HCT116 (cell line): ENCODE results near the gene RASL10B. TPM values are rescaled to one million over a fixed set of nuclear protein-coding genes. Genes with fewer than 3 reads are reported as not detected.

Source experiments
- ATAC-seq: fragments of 200-7000 bp; cut with Tn5 transposase; 2 replicates; pipeline ENCODE4 v1.9.1; 2020; ENCODE audit warnings: mild to moderate bottlenecking, moderate library complexity
- BruUV-seq: library from RNA; stranded (reverse); fragments of 400-500 nt; replicated peaks from 2 replicates; lab custom pipeline; 2021; lab: Mats Ljungman, UMichigan
- CTCF ChIA-PET: fragments of 300-600 bp; sonication (Branson Sonifier 250); formaldehyde crosslinking; loops from one replicate; lab custom pipeline; 2021; ENCODE audit warnings: antibody characterized with exemption; lab: Charles Lee
- POLR2A ChIA-PET: fragments of 300-600, 350-600 bp; sonication (Branson Sonifier 250); formaldehyde crosslinking; loops from one replicate; lab custom pipeline; 2021; ENCODE audit warnings: antibody characterized with exemption; lab: Charles Lee
- RAD21 ChIA-PET, 2 experiments: fragments of 300-600 bp; sonication (Branson Sonifier 250); formaldehyde crosslinking; loops; one replicate each; lab custom pipeline; 2023; ENCODE audit warnings: low total read pairs in 2 of 2; ENCODE audit not compliant: uncharacterized antibody in 2 of 2, unreplicated experiment in 2 of 2, low non-redundant PET in 1 of 2; lab: Charles Lee
- DNase-seq: peaks from one replicate; pipeline ENCODE4 v3.0.0-alpha.2; 2010; ENCODE audit warnings: low read depth, low spot score
- H2AFZ ChIP-seq: fragments of 200-600 bp; shearing (Covaris generic), sonication (generic); 2 replicates; pipeline ENCODE4 v1.6.1; 2017; ENCODE audit warnings: low read depth, mixed run types, mixed read lengths, antibody characterized with exemption, low read length; ENCODE audit not compliant: poor library complexity, severe bottlenecking
- H3K27ac ChIP-seq: 2 replicates; pipeline ENCODE4 v1.5.1; 2012; ENCODE audit warnings: low read depth, low read length
- H3K27me3 ChIP-seq: fragments of 200-600 bp; sonication (generic); 2 replicates; pipeline ENCODE4 v1.6.1; 2016; ENCODE audit warnings: mixed run types, low read length, mixed read lengths; ENCODE audit not compliant: insufficient read depth
- H3K36me3 ChIP-seq, 2 experiments: fragments of 200-500 bp in 1 of 2; fragments of 200-600 bp in 1 of 2; sonication (Bioruptor generic) in 1 of 2; sonication (generic) in 1 of 2; 2 replicates each; pipeline versions ENCODE4 v1.5.1 to v1.6.1; 2014 to 2016; ENCODE audit warnings: low read length in 2 of 2, inconsistent platforms in 1 of 2, mixed read lengths in 1 of 2, mixed run types in 1 of 2; ENCODE audit not compliant: insufficient read depth in 2 of 2, control insufficient read depth in 1 of 2
- H3K4me1 ChIP-seq, 2 experiments: fragments of 200-600 bp in 1 of 2; sonication (generic) in 1 of 2; 2 replicates each; pipeline versions ENCODE4 v1.5.1 to v1.6.1; 2012 to 2017; ENCODE audit warnings: low read length in 2 of 2, inconsistent platforms in 1 of 2, mild to moderate bottlenecking in 1 of 2, mixed read lengths in 1 of 2, mixed run types in 1 of 2, moderate library complexity in 1 of 2; ENCODE audit not compliant: insufficient read depth in 2 of 2, control insufficient read depth in 1 of 2
- H3K4me2 ChIP-seq: fragments of 200-600 bp; sonication (generic); 2 replicates; pipeline ENCODE4 v1.6.1; 2017; ENCODE audit warnings: mixed run types, low read length, mixed read lengths
- H3K4me3 ChIP-seq, 2 experiments: fragments of 200-600 bp in 1 of 2; sonication (generic) in 1 of 2; replicated peaks in 1 of 2; 2 replicates each; pipeline ENCODE4 v1.5.1; 2011 to 2016; ENCODE audit warnings: low read length in 2 of 2, control low read depth in 1 of 2, low read depth in 1 of 2, mild to moderate bottlenecking in 1 of 2, mixed read lengths in 1 of 2, mixed run types in 1 of 2
- H3K79me2 ChIP-seq: fragments of 200-600 bp; sonication (generic); 2 replicates; pipeline ENCODE4 v1.6.1; 2017; ENCODE audit warnings: mild to moderate bottlenecking, mixed run types, low read length, moderate library complexity, mixed read lengths; ENCODE audit not compliant: insufficient read depth
- H3K9ac ChIP-seq: fragments of 200-600 bp; sonication (generic); 2 replicates; pipeline ENCODE4 v1.6.1; 2016; ENCODE audit warnings: low read length, mixed read lengths
- H3K9me2 ChIP-seq: fragments of 200-600 bp; sonication (generic), shearing (Covaris generic); 2 replicates; pipeline ENCODE4 v1.6.1; 2017; ENCODE audit warnings: mixed run types, mild to moderate bottlenecking, moderate library complexity; ENCODE audit not compliant: insufficient read depth
- H3K9me3 ChIP-seq, 2 experiments: fragments of 200-500 bp in 1 of 2; fragments of 200-600 bp in 1 of 2; sonication (Bioruptor generic) in 1 of 2; sonication (generic) in 1 of 2; 2 replicates each; pipeline ENCODE4 v1.6.1; 2014 to 2017; ENCODE audit warnings: low read length in 2 of 2, mixed read lengths in 2 of 2, inconsistent platforms in 1 of 2, low read depth in 1 of 2, mild to moderate bottlenecking in 1 of 2, mixed run types in 1 of 2, moderate library complexity in 1 of 2; ENCODE audit not compliant: control insufficient read depth in 1 of 2, insufficient read depth in 1 of 2
- H4K20me1 ChIP-seq: fragments of 200-600 bp; sonication (generic), shearing (Covaris generic); 2 replicates; pipeline ENCODE4 v1.6.1; 2017; ENCODE audit warnings: mixed run types, mild to moderate bottlenecking, moderate library complexity; ENCODE audit not compliant: insufficient read depth
- CEBPB ChIP-seq: IDR thresholded peaks from 2 replicates; pipeline ENCODE4 v1.6.1; 2012; ENCODE audit warnings: low read depth
- EZH2 ChIP-seq: fragments of 200-600 bp; sonication (generic); IDR thresholded peaks from 2 replicates; pipeline ENCODE4 v1.6.1; 2017; ENCODE audit warnings: antibody characterized with exemption, mixed run types
- EZH2phosphoT487 ChIP-seq: fragments of 200-600 bp; IDR thresholded peaks from 2 replicates; pipeline ENCODE4 v1.6.1; 2018; ENCODE audit warnings: antibody characterized with exemption, borderline replicate concordance
- POLR2AphosphoS5 ChIP-seq: IDR thresholded peaks from 2 replicates; pipeline ENCODE4 v1.6.1; 2011; ENCODE audit warnings: mild to moderate bottlenecking, low read depth, low read length, moderate library complexity
- SIN3A ChIP-seq: IDR thresholded peaks from 2 replicates; pipeline ENCODE4 v1.6.1; 2012; ENCODE audit warnings: low read depth
- SP1 ChIP-seq: IDR thresholded peaks from 2 replicates; pipeline ENCODE4 v1.6.1; 2012; ENCODE audit warnings: low read depth
- TCF7L2 ChIP-seq: IDR thresholded peaks from 2 replicates; pipeline ENCODE4 v1.7.0; 2011; ENCODE audit warnings: borderline replicate concordance, inconsistent platforms; ENCODE audit not compliant: insufficient read depth, insufficient read length; ENCODE audit errors: extremely low read depth
- ZBTB33 ChIP-seq: IDR thresholded peaks from 2 replicates; pipeline ENCODE4 v1.6.1; 2011; ENCODE audit warnings: mild to moderate bottlenecking, low read length, moderate library complexity; ENCODE audit not compliant: insufficient replicate concordance; ENCODE audit errors: extremely low read depth
- ZNF274 ChIP-seq: fragments of 200-500 bp; sonication (Bioruptor generic); IDR thresholded peaks from 2 replicates; pipeline ENCODE4 v1.6.1; 2014; ENCODE audit warnings: mild to moderate bottlenecking, low read depth, low read length, inconsistent platforms
- intact Hi-C: fragments of 100-400 bp; cut with micrococcal nuclease; formaldehyde crosslinking; loops from 2 replicates; pipeline ENCODE4 v1.10.0; 2022
- total RNA-seq: library from RNA; stranded (reverse); gene quantifications from one replicate; pipeline ENCODE4 v1.2.1, GENCODE V29; 2021; ENCODE audit not compliant: unreplicated experiment
- TF ChIP-seq, protein P1 (sequence below), 3 experiments: fragments of 200-600 bp in 1 of 3; sonication (generic) in 1 of 3; IDR thresholded peaks in 2 of 3; conservative IDR thresholded peaks in 1 of 3; 2 replicates each; pipeline ENCODE4 v1.5.1; 2012 to 2017; ENCODE audit warnings: low read depth in 2 of 3, low read length in 2 of 3, antibody characterized with exemption in 1 of 3, borderline replicate concordance in 1 of 3, control low read depth in 1 of 3, mild to moderate bottlenecking in 1 of 3, mixed read lengths in 1 of 3, mixed run types in 1 of 3, moderate library complexity in 1 of 3; ENCODE audit not compliant: insufficient read depth in 1 of 3
- TF ChIP-seq, protein P2 (sequence below): IDR thresholded peaks from 2 replicates; pipeline ENCODE4 v1.6.1; 2012

RASL10B gene
- total RNA-seq, 1 experiment from 2014 or later: 0.15 TPM

- no peaks in the 10 kb centered on the region for H3K9me3 ChIP-seq
- H3K4me3 ChIP-seq: peak overlapping the region in 1 of 2 experiments; percentile 35; a peak in 2 of 4 replicates
- H2AFZ ChIP-seq: peak overlapping the region; percentile 74
- TF ChIP-seq ZBTB33: no peak
- no peak for DNase-seq
- no peaks in the 10 kb centered on the region for H4K20me1 ChIP-seq
- H3K27ac ChIP-seq: no peak overlapping the region; the same call in 1 of the 2 replicates
- RAD21 ChIA-PET: interaction anchor here (1.0 to 1.2 kb wide), 5 partner anchors 16 to 185 kb away, joined by 3 to 10 read pairs (median 7); partner anchors contain the start of genes TAF15 (in 2 of the 2) and PEX12 (in 1 of the 2)
- H3K27me3 ChIP-seq: no peaks in the 10 kb centered on the region
- ATAC-seq: no peak
- CTCF ChIA-PET: interaction anchor here (0.6 to 5.1 kb wide), 31 partner anchors 8 to 783 kb away, joined by 3 to 76 read pairs (median 4); partner anchors contain the start of genes AP2B1, MMP28, PEX12 and TAF15
- H3K4me1 ChIP-seq: peaks cover 5 to 12% of the 10 kb centered on the region in 2 experiments; a peak in 3 of 4 replicates
- no TSS peak for BruUV-seq
- H3K36me3 ChIP-seq: no peaks in the 10 kb centered on the region
- intact Hi-C loops: loop anchor here (1.0 kb wide), 2 partner anchors 41 to 46 kb away; partner anchors contain the start of gene TAF15
- H3K9me2 ChIP-seq: no peaks in the 10 kb centered on the region
- peak overlapping the region; percentile 72 for H3K4me2 ChIP-seq
- POLR2A ChIA-PET: interaction anchor here (1.2 to 3.3 kb wide), 3 partner anchors 25 to 45 kb away, joined by 3 to 41 read pairs (median 4); partner anchors contain the start of gene TAF15
- H3K79me2 ChIP-seq: no peaks in the 10 kb centered on the region
- no peak overlapping the region for H3K9ac ChIP-seq
Measured at GRCh38 chr17:35763767-35764122, 32.3 kb downstream of the RASL10B start.

DNA sequence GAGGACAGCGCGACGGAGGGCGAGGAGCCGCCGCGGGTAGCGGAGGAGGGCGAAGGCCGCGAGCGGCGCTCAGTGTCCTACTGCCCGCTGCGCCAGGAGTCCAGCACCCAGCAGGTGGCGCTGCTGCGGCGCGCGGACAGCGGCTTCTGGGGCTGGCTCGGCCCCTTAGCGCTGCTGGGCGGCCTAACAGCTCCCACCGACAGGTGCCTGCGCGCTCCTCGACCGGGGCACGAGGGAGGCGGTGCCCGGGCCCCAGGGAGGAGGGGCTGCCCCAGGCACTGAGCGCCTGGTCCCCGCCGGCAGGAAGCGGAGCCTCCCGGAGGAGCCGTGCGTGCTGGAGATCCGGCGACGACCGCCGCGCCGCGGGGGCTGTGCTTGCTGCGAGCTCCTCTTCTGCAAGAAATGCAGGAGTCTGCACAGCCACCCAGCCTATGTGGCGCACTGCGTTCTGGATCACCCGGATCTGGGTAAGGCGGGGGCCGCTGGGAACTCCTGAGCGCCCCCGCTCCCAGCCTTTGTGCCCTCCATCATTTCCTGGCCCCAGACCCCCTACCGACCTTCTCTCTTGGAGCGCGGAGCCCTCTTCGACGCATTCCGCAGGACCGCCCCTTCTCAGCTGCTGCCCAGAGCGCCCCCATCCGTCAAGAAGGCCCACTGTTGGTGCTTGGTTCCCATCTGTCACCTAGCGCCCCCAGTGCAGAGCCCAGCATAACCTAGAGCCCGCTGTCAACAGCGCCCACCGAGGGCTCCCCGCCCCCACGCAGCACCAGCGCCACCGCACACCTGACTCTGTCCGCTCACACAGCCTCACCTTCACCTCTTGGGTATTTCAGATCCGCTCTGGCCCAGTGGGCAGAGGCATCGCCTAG is 32.9 kb downstream of the RASL10B start:
- ChIA-PET CTCF (interaction anchor here (0.6 to 5.1 kb wide), 34 partner anchors 9 to 783 kb away, joined by 3 to 76 read pairs (median 4); partner anchors contain the start of genes AP2B1, MMP28, PEX12 and RDM1), RAD21 (interaction anchor here (1.0 to 1.2 kb wide), 5 partner anchors 17 to 186 kb away, joined by 3 to 10 read pairs (median 7); partner anchors contain the start of genes TAF15 (in 2 of the 2) and PEX12 (in 1 of the 2))
- peak; percentile 94 for ATAC-seq
- TF ChIP-seq POLR2AphosphoS5 (peak; percentile 24; the same call in 1 of the 2 replicates), ZNF274 (no peak), SP1 (no peak), SIN3A (no peak), CEBPB (no peak), TCF7L2 (peak; percentile 33), EZH2phosphoT487 (no peak), EZH2 (no peak)
- TF ChIP-seq, protein P1, sequence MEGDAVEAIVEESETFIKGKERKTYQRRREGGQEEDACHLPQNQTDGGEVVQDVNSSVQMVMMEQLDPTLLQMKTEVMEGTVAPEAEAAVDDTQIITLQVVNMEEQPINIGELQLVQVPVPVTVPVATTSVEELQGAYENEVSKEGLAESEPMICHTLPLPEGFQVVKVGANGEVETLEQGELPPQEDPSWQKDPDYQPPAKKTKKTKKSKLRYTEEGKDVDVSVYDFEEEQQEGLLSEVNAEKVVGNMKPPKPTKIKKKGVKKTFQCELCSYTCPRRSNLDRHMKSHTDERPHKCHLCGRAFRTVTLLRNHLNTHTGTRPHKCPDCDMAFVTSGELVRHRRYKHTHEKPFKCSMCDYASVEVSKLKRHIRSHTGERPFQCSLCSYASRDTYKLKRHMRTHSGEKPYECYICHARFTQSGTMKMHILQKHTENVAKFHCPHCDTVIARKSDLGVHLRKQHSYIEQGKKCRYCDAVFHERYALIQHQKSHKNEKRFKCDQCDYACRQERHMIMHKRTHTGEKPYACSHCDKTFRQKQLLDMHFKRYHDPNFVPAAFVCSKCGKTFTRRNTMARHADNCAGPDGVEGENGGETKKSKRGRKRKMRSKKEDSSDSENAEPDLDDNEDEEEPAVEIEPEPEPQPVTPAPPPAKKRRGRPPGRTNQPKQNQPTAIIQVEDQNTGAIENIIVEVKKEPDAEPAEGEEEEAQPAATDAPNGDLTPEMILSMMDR (IDR thresholded peaks at IDR 0.05 in 2 of 3, conservative IDR thresholded peaks at IDR 0.05 in 1 of 3; ENCODE audit: borderline replicate concordance in 1 of 3, insufficient read depth in 1 of 3, low read depth in 2 of 3, low read length in 2 of 3): peak; percentile 67 to 95 (median 95)
- TF ChIP-seq, protein P2, sequence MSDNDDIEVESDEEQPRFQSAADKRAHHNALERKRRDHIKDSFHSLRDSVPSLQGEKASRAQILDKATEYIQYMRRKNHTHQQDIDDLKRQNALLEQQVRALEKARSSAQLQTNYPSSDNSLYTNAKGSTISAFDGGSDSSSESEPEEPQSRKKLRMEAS: peak; percentile 91

More for the DNA sequence above, 32.9 kb downstream of the RASL10B start:
- no peaks in the 10 kb centered on the region for H3K79me2 ChIP-seq
- peak overlapping the region; percentile 55; the same call in 1 of the 2 replicates for H3K27ac ChIP-seq
- H3K4me2 ChIP-seq: peak overlapping the region; percentile 72
- H2AFZ ChIP-seq: peak overlapping the region; percentile 80
- H3K4me3 ChIP-seq: peak overlapping the region; percentile 35 to 36
- POLR2A ChIA-PET: interaction anchor here (1.2 to 3.3 kb wide), 3 partner anchors 24 to 44 kb away, joined by 3 to 41 read pairs (median 4); partner anchors contain the start of gene TAF15
- no TSS peak for BruUV-seq
- no peaks in the 10 kb centered on the region for H3K9me2 ChIP-seq
- no peaks in the 10 kb centered on the region for H3K9me3 ChIP-seq
- H3K36me3 ChIP-seq: no peaks in the 10 kb centered on the region
- intact Hi-C loops: loop anchor here (1.0 kb wide), 2 partner anchors 40 to 45 kb away; partner anchors contain the start of gene TAF15
- peak; percentile 79 for DNase-seq
- no peaks in the 10 kb centered on the region for H3K27me3 ChIP-seq
- H3K4me1 ChIP-seq: peaks cover 5 to 12% of the 10 kb centered on the region in 2 experiments; a peak in 3 of 4 replicates
- H3K9ac ChIP-seq: no peak overlapping the region
- H4K20me1 ChIP-seq: no peaks in the 10 kb centered on the region
